GM18499 (cell line): ENCODE results near the gene KLHL29.

Experiments used
- ATAC-seq: cut with Tn5 transposase; IDR thresholded peaks from one replicate; pipeline ENCODE4 v1.9.1; 2021; ENCODE audit warnings: moderate number of reproducible peaks; ENCODE audit not compliant: insufficient read depth, unreplicated experiment

Gene KLHL29

GRCh38 chr2:23681356-23682140, 296.6 kb downstream of the KLHL29 start:
- no peak for ATAC-seq

GRCh38 chr2:23682481-23682880, 297.5 kb downstream of the KLHL29 start:
- no peak for ATAC-seq

- ATAC-seq = no peak
These were observed 298.0 kb downstream of the KLHL29 start for GRCh38 chr2:23683001-23683400.

GRCh38 chr2:23684395-23685176, 299.6 kb downstream of the KLHL29 start:
- ATAC-seq = no peak

GRCh38 chr2:23685181-23685580, 300.2 kb downstream of the KLHL29 start:
- ATAC-seq = no peak

- no peak for ATAC-seq
These were observed 300.7 kb downstream of the KLHL29 start for GRCh38 chr2:23685706-23686105.

GRCh38 chr2:23686405-23687029, 301.5 kb downstream of the KLHL29 start:
- no peak for ATAC-seq

- no peak for ATAC-seq
These were observed 302.2 kb downstream of the KLHL29 start for GRCh38 chr2:23687214-23687613.

GRCh38 chr2:23687713-23688112, 302.7 kb downstream of the KLHL29 start:
- no peak for ATAC-seq

GRCh38 chr2:23688486-23689130, 303.6 kb downstream of the KLHL29 start:
- no peak for ATAC-seq

GRCh38 chr2:23689131-23689700, 304.2 kb downstream of the KLHL29 start:
- ATAC-seq = no peak

GRCh38 chr2:23689891-23690290, 304.9 kb downstream of the KLHL29 start:
- ATAC-seq = no peak

GRCh38 chr2:23690421-23691105, 305.6 kb downstream of the KLHL29 start:
- ATAC-seq = no peak

GRCh38 chr2:23691106-23691470, 306.1 kb downstream of the KLHL29 start:
- ATAC-seq = no peak

GRCh38 chr2:23691565-23691964, 306.6 kb downstream of the KLHL29 start:
- no peak for ATAC-seq

- no peak for ATAC-seq
These were observed 307.3 kb downstream of the KLHL29 start for GRCh38 chr2:23692263-23692662.

GRCh38 chr2:23692851-23693605, 308.0 kb downstream of the KLHL29 start:
- no peak for ATAC-seq

- ATAC-seq = no peak
These were observed 308.6 kb downstream of the KLHL29 start for GRCh38 chr2:23693606-23693951.
